ENCODE measurements around the gene TMIGD1.

Gene TMIGD1
- 0 to 0.27 (median 0) reads per million in 18 experiments for total RNA-seq

- no peak for DNase-seq
Measured at GRCh38 chr17:30333503-30334360, at the start of gene TMIGD1. Gene TMIGD1, minus strand, starts transcription at chr17:30334057. Its CDS starts 1,924 bp downstream, at chr17:30332133.

GRCh38 chr17:30382345-30382744, 48.5 kb upstream of the TMIGD1 start:
- DNase-seq, result no peak

- DNase-seq, result no peak
Measured at GRCh38 chr17:30381340-30381659, 47.4 kb upstream of the TMIGD1 start.

- DNase-seq, result no peak
Measured at GRCh38 chr17:30380643-30381339, 46.9 kb upstream of the TMIGD1 start.

GRCh38 chr17:30379903-30380381, 46.1 kb upstream of the TMIGD1 start:
- DNase-seq, result no peak

DNA sequence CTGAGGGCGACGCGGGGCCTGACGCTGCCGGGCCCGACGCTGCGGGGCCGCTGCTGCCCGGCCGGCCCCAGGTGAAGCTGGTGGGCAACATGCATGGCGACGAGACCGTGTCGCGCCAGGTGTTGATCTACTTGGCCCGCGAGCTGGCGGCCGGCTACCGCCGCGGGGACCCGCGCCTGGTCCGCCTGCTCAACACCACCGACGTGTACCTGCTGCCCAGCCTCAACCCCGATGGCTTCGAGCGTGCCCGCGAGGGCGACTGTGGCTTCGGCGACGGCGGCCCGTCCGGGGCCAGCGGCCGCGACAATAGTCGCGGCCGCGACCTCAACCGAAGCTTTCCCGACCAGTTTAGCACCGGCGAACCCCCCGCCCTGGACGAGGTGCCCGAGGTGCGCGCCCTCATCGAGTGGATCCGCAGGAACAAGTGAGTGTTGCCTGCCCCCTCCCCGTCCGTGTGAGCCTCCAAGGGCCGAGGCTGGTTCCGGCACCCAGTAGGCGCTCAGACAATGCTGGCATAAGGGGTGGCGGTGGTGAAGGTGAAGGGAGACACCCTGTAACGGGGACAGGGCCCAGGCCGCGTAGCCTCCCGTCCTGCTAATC, 45.5 kb upstream of the TMIGD1 start:
- DNase-seq, result no peak

GRCh38 chr17:30378825-30379302, 45.0 kb upstream of the TMIGD1 start, which contains the start of gene CPD:
Gene CPD, plus strand, starts transcription at chr17:30378927. Its CDS starts 54 bp downstream, at chr17:30378981.
- peak; percentile 96 to 97 for DNase-seq

DNA sequence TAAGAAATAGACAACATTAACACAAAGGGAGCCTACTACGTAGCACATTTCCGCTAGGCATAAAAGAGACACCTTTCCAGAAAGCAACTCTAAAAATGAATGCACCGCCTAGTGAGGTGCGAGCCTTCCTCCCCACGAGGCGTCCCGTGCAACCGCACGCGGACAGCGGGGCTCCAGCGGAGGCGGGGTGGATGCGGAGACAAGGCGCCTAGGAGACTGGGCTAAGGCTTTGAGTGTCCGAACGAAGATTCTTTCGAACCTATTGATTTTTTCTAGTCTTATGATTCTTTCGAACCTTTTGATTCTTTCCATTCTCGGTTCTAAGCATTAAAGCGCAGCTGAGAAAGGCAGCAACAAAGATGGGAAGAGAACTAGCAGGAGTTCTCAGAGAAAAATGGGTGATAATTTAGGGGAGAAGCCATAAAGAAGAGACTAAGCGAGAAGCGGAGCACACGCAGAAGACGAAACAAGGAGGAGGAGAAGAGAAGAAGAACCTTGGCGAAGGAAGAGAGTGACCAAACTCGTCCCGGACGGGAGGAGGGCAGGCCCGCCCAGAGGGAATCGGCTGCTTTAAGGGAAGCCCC, 44.5 kb upstream of the TMIGD1 start:
- peak in 1 of 2 donors; percentile 24 for DNase-seq

DNA sequence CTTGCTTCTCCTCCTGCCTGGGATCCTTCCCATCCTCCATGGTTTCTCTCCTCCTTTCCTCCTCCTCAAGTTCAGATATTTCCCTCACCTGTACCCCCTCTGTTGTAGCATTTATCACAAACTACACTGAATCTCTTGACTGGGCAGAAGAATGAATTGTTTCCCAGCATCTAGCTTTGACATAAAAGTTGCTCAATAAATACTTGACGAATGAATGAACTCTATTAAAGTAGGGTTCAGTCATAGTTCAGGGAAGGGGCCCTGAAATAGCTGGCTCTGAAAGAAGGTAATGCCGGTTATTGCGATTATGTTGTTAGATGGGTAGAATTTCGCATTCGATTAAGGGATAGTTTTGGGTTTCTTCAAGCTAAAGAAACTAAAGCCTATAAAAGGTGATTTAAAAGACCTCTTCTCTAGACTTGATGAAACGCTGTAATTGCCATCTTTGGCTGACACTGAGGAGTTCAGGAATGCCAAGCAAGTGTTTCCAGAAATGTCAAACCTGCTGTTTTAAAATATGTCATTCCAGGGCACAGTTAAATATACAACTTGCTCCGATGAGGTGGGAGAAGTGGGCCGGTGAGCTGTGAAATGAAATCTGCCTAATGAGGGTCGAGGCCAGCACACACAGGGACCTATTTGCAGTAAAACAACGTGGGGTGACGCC, 43.9 kb upstream of the TMIGD1 start:
- DNase-seq, result no peak

GRCh38 chr17:30376621-30377452, 43.0 kb upstream of the TMIGD1 start:
- DNase-seq, result peak; percentile 61 to 83

DNA sequence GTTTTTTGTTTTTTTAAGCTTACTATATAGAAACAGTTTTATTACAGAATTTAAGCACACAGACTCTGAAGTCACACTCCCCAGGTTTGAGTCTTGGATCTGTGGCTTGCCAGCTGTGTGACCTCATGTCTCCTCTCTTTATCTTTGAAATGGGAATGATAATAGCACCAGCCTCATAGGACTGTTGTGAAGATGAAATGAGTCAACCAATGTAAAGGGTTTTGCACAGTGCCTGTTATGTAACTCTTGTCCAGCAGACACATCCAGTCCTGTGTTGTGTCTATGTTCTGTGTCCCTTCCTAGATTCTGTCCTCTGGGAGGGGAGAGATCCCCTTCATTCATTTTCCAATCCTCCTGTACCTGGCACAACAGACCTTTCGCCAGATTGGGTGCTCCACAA, 41.8 kb upstream of the TMIGD1 start:
- DNase-seq, result no peak

DNA sequence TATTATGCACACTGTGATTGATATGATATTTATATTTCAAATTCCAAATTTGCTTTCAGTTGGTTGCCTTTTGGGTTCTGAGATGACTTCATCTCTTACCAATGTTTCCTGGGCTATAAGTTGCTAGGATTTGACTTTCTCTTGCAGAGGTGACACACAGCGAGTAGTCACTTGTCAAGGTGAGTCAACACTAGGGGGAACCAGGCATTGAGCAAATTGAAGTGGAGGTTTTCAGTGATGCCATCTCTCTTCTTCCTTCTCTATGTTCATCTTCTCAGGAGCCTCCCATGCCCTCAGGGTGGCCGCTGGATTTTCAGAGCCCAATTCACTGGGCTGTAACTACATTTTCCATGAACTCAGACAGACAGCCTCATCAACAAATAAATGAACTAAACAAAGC, 38.9 kb upstream of the TMIGD1 start:
- DNase-seq, result no peak

DNA sequence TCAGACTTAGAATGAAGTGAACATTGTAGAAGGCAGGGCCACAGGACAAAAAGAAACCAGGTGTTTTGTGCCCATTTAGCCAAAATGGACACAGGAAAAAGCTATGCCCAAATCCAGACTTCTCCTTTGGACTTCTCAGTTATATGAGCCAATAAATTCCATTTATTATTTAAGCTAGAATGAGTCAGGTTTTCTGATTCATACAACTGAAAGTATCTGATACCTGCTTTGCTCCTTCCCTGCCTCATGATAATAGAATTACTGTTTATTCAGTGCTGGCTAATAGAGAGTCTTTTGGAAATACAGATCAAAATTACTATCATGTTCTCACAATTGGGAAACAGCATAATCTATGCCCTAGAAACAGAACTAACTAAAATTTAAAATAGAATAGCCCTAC, 36.1 kb upstream of the TMIGD1 start:
- DNase-seq, result no peak

DNA sequence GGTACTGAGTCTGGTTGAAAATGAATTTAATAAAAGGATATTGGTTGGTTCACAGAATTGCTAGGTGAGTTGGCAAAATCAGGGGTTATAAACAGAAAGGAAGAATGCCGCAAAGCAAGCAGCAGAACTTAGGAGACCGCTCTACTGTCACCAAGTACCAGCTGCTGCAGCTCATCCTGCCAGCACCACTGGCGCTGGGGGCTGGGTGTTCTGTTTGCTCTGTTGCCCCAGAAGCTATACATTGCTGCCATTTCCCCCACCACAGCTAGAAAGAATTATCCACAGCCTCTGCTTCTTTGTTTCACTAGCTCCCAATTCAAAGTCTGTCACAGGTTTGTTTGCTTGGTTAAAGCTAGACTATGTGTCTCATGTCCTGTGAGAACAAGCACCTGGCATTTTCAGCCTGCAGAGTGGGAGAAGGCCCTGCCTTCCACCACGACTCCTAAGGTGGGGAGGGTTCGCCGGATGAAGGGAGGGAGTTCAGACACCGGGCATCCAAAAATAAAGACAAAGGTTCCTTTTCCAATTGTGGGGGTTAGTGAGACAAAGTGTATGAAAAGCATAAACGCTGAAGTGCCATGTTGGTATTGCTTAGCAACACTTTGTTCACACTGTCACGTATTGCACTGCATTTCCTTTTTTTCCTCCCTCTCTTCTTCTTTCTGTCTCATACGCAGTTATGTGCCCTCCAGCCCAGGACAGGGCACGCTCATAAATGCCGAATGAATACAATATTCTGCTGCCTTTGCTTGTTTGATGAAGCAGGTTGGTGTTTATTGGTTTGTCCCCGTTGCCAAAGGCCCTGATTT, 35.3 kb upstream of the TMIGD1 start:
- DNase-seq, result peak in 1 of 2 donors; percentile 11

- DNase-seq, result no peak
Measured at GRCh38 chr17:30366536-30366935, 32.7 kb upstream of the TMIGD1 start.

DNA sequence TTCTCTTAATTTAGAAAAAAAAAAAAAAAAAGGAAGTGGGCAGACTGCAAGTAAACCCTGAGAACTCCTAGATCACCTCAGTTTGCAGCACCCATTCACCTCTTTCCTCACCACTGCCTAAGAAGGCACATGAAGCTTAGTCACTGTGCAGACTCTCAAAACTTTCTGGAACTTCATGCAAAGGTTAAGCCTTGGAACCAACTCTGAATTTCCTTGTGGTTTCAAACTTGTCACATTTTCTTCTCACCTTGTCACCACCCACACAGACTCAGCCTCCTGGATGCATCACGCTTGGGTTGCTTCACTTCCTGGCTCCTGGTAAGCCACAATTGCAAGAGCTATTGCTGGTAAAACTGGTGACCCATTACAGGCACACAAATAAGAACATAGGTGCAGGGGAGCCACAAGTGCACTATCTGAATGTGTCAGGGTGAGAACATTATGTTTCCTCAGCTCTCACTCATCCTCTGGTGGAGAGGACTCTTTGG, 29.9 kb upstream of the TMIGD1 start:
- peak; percentile 60 to 67 for DNase-seq

DNA sequence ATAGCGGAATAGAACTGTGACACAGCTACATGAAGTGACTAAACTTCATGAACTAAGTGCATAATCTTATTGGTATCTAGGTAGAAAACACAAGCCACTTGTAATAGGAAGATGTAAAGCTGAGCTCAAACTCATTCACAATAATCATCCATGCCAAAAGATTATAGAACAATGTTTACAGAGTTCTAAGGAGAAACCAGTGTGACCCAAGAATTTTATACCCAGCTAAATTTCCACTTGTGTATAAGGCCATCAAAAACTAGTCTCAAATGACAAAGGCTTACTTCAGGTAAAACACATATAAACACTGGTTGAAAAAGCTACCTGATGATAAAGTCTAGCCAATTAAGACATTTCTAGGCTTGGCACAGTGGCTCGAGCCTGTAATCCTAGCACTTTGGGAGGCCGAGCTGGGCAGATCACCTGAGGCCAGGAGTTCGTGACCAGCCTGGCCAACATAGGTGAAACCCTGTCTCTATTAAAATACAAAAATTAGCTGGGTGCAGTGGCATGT, 28.0 kb upstream of the TMIGD1 start:
- DNase-seq, result no peak

GRCh38 chr17:30360086-30360808, 26.4 kb upstream of the TMIGD1 start:
- DNase-seq, result peak; percentile 25 to 82

- DNase-seq, result no peak
Measured at GRCh38 chr17:30358055-30358760, 24.4 kb upstream of the TMIGD1 start.
